Measurements from ENCODE around the gene CNGB1.

GRCh38 chr16:57844416-57845030 lies 126.4 kb downstream of the CNGB1 start:
- TF ChIP-seq CTCF (IDR thresholded peaks at IDR 0.05) (no peak), POLR2A (IDR thresholded peaks at IDR 0.05) (no peak)

All from ovary (tissue), 3 donors.